Naive B cell (primary cell): ENCODE data around the gene PTPRC. TPM values are rescaled to one million over a fixed set of nuclear protein-coding genes. Genes with fewer than 3 reads are reported as not detected.

Source experiments
- ATAC-seq, 2 donors: fragments of 150-1000 bp; cut with Tn5 transposase; 2 replicates each; pipeline ENCODE4 v1.10.0; 2021; ENCODE audit warnings: low read depth in 2 of 2, mild to moderate bottlenecking in 2 of 2, moderate library complexity in 2 of 2
- DNase-seq: peaks from one replicate; pipeline ENCODE4 v3.0.0; 2022
- H3K27ac Mint-ChIP-seq, 6 donors: one replicate each; pipeline ENCODE4 v1.8.0; 2020 to 2022; ENCODE audit warnings: mild to moderate bottlenecking in 6 of 6, mixed read lengths in 6 of 6, moderate library complexity in 5 of 6, inconsistent platforms in 2 of 6
- H3K27me3 Mint-ChIP-seq, 3 donors: one replicate each; pipeline ENCODE4 v1.8.0; 2021 to 2022; ENCODE audit warnings: mixed read lengths in 3 of 3, mild to moderate bottlenecking in 1 of 3
- H3K36me3 Mint-ChIP-seq, 2 donors: one replicate each; pipeline ENCODE4 v1.8.0; 2020 to 2022; ENCODE audit warnings: mixed read lengths in 2 of 2, inconsistent platforms in 1 of 2, mild to moderate bottlenecking in 1 of 2
- H3K4me1 Mint-ChIP-seq, 3 donors: one replicate each; pipeline ENCODE4 v1.8.0; 2020 to 2022; ENCODE audit warnings: mixed read lengths in 3 of 3, inconsistent platforms in 1 of 3, mild to moderate bottlenecking in 1 of 3, moderate library complexity in 1 of 3
- H3K4me3 Mint-ChIP-seq, 8 donors: one replicate each; pipeline ENCODE4 v1.8.0; 2020 to 2022; ENCODE audit warnings: mild to moderate bottlenecking in 8 of 8, mixed read lengths in 8 of 8, moderate library complexity in 8 of 8, inconsistent platforms in 2 of 8
- H3K9me3 Mint-ChIP-seq, 7 donors: one replicate each; pipeline ENCODE4 v1.8.0; 2020 to 2022; ENCODE audit warnings: mixed read lengths in 7 of 7, mild to moderate bottlenecking in 5 of 7, inconsistent platforms in 2 of 7, moderate library complexity in 1 of 7
- polyA plus RNA-seq, 6 donors: library from polyadenylated mRNA; unstranded; fragments of 300-500 nt; fragmentation: Illumina TruSeq; gene quantifications; one replicate each; pipeline ENCODE4 v1.2.3, GENCODE V29; 2021; ENCODE audit warnings: low read depth in 6 of 6

The PTPRC gene
- polyA plus RNA-seq, 6 donors from 2014 or later = 771 to 1,016 (median 851) TPM

DNA sequence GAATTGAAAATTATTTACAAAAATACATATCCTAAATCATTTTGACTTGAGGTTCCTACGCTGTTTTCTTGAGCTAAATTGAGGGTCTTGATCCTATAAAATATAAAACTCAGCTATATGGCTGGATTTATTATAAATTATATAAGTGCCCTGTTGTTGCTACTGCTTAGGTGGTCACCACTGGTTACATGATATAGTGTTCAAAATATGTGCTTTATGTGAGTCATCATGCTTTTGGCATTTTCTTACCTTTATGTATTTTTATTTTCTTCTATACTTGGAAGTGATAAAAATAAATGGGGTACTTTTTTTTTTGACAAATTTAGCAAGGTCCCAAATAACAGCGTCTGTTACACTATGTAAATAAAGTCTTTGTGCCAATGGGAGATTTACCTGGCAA, 31.1 kb upstream of the PTPRC start:
- ATAC-seq (no peak), DNase-seq (no peak)
- peaks cover 0 to 4% (median 3%) of the 10 kb centered on the region in 7 donors for H3K9me3 Mint-ChIP-seq
- H3K4me1 Mint-ChIP-seq = peaks cover 33 to 49% (median 38%) of the 10 kb centered on the region in 3 donors
- H3K27me3 Mint-ChIP-seq = no peaks in the 10 kb centered on the region
- no peaks in the 10 kb centered on the region for H3K36me3 Mint-ChIP-seq
- no peak overlapping the region for H3K4me3 Mint-ChIP-seq
- H3K27ac Mint-ChIP-seq = no peak overlapping the region

DNA sequence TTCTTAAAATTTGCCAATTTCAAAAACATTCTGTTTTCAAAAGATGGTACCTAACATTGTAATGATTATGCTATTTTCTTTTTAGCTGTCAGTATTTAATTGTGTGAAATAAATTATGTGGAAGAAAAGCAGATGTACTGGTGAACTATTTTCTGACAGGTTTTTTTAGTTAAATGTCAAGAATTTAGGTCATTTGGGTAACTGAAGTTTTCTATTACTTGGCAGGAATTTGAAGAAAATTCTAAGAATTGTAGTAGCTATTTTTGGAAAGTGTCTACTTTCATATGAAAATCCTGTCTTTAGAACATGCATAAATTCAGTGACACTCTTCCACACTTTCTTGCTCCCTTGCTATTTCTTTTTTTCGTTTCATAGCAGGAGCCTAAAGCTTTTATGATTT, 28.5 kb upstream of the PTPRC start:
- H3K27me3 Mint-ChIP-seq = no peaks in the 10 kb centered on the region
- peaks cover 38 to 57% (median 41%) of the 10 kb centered on the region in 3 donors for H3K4me1 Mint-ChIP-seq
- no peak for DNase-seq
- peaks cover 0 to 2% (median 0%) of the 10 kb centered on the region in 7 donors for H3K9me3 Mint-ChIP-seq
- H3K4me3 Mint-ChIP-seq = no peak overlapping the region
- ATAC-seq = no peak
- no peaks in the 10 kb centered on the region for H3K36me3 Mint-ChIP-seq
- peak overlapping the region in 4 of 6 donors; percentile 16 to 75 (median 44) for H3K27ac Mint-ChIP-seq

DNA sequence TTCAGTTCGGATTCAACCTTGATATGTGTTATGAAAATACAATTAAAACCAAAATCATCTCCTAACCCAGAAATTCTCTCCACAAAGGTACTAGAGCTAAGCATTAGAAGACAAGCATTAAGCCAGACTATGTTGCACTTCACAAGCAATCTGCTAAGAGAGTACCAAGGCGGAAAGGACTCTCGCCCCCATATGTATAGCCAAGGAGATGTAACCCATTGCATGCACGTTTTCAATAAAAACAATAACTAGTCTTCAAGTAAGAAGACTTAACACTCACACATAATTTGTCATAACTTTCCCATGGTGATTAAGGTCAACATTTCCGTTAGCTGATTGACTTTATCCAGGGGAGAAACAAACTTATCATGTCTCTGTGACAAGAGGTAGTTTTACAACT, 27.6 kb upstream of the PTPRC start:
- DNase-seq = no peak
- Mint-ChIP-seq H3K4me3 (no peak overlapping the region), H3K27ac (peak overlapping the region in 4 of 6 donors; percentile 16 to 75 (median 34))

DNA sequence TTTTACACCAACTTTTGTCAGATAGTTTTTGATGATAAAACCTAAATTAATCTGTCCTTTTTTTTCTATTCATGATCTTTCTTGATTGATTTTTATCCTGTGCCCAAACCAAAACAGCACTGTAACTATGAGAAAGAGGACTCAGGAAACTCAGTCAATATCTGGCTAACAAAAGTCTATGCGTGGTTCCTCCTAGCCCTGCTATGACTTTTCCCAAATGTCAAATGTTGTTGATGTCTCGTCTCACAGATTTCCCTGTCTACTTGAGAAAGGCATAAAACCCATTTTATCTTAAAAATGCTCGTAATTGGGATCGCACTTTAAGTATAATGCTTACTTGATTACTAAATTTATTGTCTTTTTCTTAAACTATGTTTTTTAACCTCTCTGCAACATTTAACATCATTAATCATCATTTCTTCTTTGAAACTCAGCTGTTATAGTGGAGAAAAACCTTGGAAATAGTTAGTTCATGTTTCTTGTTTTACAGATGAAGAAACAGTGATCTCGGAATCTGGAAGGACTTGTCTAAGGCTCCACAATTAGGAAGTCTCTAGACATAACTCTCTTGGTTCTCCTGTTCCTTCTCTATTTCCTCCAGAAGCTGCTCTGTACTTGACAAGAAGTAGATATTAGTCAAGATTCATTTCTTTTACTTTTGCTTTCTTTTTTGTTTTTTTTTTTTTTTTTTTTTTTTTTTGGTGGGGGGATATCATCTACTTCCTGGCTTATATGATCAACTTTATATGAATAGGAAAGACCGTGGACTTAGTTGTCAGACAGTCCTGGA, 26.2 kb upstream of the PTPRC start:
- peaks cover 45 to 58% (median 54%) of the 10 kb centered on the region in 3 donors for H3K4me1 Mint-ChIP-seq
- ATAC-seq (peak; percentile 80 to 84), DNase-seq (peak; percentile 29)
- no peaks in the 10 kb centered on the region for H3K27me3 Mint-ChIP-seq
- H3K27ac Mint-ChIP-seq = peak overlapping the region; percentile 88 to 97 (median 94)
- no peaks in the 10 kb centered on the region for H3K36me3 Mint-ChIP-seq
- H3K9me3 Mint-ChIP-seq = peaks cover 0 to 5% (median 0%) of the 10 kb centered on the region in 7 donors
- H3K4me3 Mint-ChIP-seq = peak overlapping the region; percentile 62 to 85 (median 75)

More for the DNA sequence above, 27.6 kb upstream of the PTPRC start:
- Mint-ChIP-seq H3K9me3 (peaks cover 0 to 2% (median 0%) of the 10 kb centered on the region in 7 donors), H3K27me3 (no peaks in the 10 kb centered on the region), H3K4me1 (peaks cover 38 to 57% (median 47%) of the 10 kb centered on the region in 3 donors), H3K36me3 (no peaks in the 10 kb centered on the region)
- no peak for ATAC-seq

DNA sequence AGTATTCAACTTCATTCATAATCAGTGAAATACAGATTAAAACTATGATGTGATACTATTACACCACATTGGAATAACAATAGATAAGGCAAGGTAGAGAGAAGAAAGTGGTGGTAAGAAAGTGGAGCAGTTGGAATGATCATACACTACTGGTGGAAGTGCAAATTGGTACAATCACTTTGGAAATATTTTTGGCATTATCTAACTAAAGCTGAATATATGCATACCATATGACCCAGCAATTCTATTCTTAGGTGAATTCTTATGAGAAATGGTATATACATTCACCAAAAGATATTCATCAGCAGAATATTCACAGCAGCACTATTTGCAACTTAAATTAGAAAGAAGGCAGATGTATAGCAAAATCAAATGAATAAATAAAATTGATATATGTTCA, 21.4 kb upstream of the PTPRC start:
- ATAC-seq (no peak), DNase-seq (no peak)
- Mint-ChIP-seq H3K27ac (peak overlapping the region in 4 of 6 donors; percentile 62 to 91 (median 64)), H3K9me3 (peaks cover 0 to 5% (median 0%) of the 10 kb centered on the region in 7 donors), H3K4me3 (peak overlapping the region in 1 of 8 donors; percentile 23), H3K4me1 (peaks cover 52 to 79% (median 68%) of the 10 kb centered on the region in 3 donors), H3K36me3 (no peaks in the 10 kb centered on the region), H3K27me3 (no peaks in the 10 kb centered on the region)

DNA sequence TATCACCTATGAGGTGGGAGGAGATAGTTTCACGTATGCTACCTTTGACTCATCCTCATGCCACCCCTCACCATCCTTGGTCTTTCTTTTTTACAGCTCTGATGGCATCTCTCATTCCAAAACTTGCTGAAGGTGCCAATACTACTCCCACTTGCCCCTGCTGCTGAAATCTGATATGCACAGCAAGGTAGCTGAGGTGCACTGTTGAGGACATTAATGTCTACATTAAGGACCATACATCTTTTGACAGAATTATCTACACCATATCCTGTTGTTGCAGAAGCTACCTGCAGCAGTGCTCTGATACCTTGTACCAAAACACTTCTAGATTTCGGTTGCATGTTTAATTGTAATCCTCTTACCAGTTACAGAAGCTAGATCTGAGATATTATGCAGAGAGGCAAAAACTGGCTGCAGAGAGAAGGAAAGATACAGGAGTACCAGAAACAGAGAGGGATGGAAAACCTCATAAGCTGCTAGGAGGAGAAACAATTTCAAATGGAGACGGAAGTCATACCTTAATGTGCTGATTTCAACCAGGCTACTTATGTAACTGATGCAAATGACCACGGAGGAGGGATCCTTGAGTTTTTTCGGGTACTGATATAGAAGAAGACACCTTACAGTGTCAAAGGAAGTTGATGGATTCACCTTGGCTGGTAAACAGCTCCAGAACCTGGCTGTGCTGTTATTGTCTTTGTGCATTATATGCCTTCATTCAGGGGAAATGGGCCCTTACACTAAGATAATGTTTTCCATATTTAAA, 19.3 kb upstream of the PTPRC start:
- H3K9me3 Mint-ChIP-seq = peaks cover 0 to 5% (median 0%) of the 10 kb centered on the region in 7 donors
- H3K27me3 Mint-ChIP-seq = no peaks in the 10 kb centered on the region
- no peaks in the 10 kb centered on the region for H3K36me3 Mint-ChIP-seq
- H3K4me3 Mint-ChIP-seq = peak overlapping the region; percentile 0 to 91 (median 72)
- peaks cover 52 to 75% (median 73%) of the 10 kb centered on the region in 3 donors for H3K4me1 Mint-ChIP-seq
- DNase-seq (no peak), ATAC-seq (no peak)
- H3K27ac Mint-ChIP-seq = peak overlapping the region; percentile 37 to 100 (median 95)

DNA sequence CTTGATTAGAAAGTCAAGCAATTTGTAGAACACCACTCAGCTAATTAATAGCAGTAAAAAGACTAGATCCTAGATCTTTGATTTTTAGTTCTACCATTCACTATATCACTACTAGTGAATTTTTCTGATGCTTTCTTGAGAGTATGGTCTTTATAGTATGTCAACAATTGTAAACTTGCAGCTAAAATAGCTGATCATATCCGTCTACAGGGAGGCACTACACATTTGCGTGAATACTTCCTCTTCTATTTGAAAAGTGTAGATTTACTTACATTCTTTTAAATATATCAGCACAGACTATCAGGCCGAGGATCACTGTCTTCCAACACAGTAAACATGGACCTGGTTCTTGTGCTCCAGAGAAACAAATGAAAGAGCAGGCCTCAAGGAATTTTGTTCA, 18.6 kb upstream of the PTPRC start:
- no peaks in the 10 kb centered on the region for H3K36me3 Mint-ChIP-seq
- peaks cover 0 to 5% (median 0%) of the 10 kb centered on the region in 7 donors for H3K9me3 Mint-ChIP-seq
- H3K4me3 Mint-ChIP-seq = peak overlapping the region; percentile 78 to 94 (median 84)
- ATAC-seq (no peak), DNase-seq (no peak)
- H3K27me3 Mint-ChIP-seq = no peaks in the 10 kb centered on the region
- peaks cover 54 to 75% (median 74%) of the 10 kb centered on the region in 3 donors for H3K4me1 Mint-ChIP-seq
- H3K27ac Mint-ChIP-seq = peak overlapping the region; percentile 91 to 100 (median 99)

DNA sequence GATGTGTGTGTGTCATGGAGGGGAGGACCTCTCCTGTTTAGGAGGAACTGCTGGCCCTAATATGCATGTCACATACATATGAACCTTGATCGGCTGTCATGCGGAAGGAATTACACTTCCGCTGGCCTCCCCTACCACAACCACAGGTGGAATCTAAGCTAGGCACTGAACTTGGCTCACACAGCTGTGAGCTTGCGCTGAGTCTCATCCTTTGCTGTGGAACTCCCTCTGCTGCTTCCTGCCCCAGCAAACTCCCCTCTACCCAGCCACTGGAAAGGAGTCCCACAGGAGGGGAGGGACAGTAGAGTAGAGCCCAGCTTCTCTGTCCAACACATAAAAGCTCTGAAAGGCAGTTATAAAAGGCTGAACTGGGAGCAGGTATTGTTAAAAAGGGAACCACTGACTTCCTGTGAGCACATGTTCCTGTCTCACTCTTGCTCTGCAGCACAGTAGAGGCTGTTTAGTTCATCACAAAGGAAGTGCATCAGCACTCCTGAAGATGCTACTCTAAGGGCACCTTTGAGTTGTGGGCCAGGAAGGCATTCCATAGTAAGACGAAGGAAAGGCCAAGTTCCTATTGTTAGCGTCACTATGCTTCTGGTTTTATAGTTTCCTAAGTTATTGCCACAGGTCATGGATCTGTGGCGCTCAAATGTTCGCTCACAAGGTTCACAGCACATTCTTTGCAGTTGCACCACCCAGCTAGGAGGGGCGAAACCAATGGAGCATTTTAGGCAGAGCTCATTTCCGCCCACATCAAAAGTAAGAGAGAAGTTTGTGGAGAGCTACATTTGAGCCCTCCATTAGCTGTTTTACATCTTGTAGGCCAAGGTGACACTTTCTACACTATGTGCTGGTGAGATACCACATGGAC, 17.7 kb upstream of the PTPRC start:
- DNase-seq = peak; percentile 89
- peak; percentile 68 to 72 for ATAC-seq
- H3K4me3 Mint-ChIP-seq = peak overlapping the region; percentile 78 to 94 (median 84)
- H3K4me1 Mint-ChIP-seq = peaks cover 59 to 76% (median 72%) of the 10 kb centered on the region in 3 donors
- H3K36me3 Mint-ChIP-seq = peaks cover under 1 to 3% of the 10 kb centered on the region in 2 donors
- peaks cover 0 to 7% (median 0%) of the 10 kb centered on the region in 7 donors for H3K9me3 Mint-ChIP-seq
- peak overlapping the region; percentile 91 to 100 (median 99) for H3K27ac Mint-ChIP-seq
- no peaks in the 10 kb centered on the region for H3K27me3 Mint-ChIP-seq

DNA sequence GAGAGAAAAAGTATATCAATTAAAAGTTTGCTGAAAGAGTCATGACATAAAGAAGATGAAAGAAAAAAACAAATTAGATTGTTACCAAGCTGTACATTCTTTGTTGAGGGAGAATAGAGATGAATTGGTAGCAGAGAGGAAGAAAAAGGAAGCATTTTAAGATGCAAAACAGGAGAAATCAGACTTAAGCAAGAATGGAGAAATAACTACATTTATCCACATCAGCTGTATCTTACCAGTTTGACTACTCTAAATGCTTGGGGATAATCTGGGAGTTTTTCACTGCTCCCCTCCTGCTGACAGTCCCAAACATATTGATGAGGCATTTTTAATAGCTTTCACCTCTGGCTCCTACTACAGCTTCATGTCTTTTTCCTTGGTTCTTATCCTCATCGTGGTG, 16.8 kb upstream of the PTPRC start:
- peak overlapping the region; percentile 78 to 94 (median 84) for H3K4me3 Mint-ChIP-seq
- ATAC-seq = no peak
- H3K4me1 Mint-ChIP-seq = peaks cover 68 to 84% (median 79%) of the 10 kb centered on the region in 3 donors
- H3K27ac Mint-ChIP-seq = peak overlapping the region; percentile 91 to 100 (median 99)
- DNase-seq = no peak
- H3K9me3 Mint-ChIP-seq = peaks cover 0 to 12% (median 0%) of the 10 kb centered on the region in 7 donors
- H3K27me3 Mint-ChIP-seq = no peaks in the 10 kb centered on the region
- H3K36me3 Mint-ChIP-seq = peaks cover 5 to 9% of the 10 kb centered on the region in 2 donors

DNA sequence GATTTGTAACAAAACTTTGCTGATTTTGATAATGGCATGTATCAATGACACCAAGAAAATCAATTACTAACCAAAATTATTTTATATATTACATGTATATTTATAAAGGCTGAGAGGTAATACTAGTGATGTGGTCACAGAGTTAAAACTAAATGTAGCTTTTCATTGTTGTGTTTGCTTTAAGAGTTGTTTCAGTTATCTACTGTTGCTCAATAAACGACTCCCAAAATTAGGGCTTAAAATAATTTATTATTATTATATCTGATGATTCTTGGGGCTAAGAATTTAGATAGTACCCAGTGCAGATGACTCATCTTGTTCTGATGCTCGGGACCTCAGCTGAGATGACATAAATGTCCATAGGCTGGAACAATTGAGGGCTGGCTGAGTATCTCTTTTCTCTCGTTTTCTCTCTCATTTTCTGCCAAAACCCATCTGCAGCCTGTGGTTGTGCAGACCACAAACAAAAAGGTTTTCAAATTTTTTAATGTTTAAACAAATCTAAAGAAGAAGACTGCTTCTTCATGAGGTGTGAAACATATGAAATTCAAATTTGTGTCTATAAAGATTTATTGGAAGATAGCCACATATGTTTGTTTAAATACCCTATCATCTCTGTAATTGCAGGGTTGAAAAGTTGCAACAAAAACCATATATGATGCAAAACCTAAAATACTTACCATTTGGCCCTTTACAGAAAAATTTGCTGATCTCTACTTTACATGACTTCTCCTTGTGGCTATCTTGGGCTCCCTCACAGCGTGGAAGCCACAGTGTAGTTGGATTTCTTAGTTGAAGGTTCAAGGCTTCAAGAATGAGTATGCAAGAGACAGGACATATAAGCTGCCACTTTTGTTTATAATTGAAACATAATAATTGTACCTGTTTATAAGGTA, 14.8 kb upstream of the PTPRC start:
- DNase-seq (no peak), ATAC-seq (no peak)
- Mint-ChIP-seq H3K4me3 (peak overlapping the region in 6 of 8 donors; percentile 10 to 84 (median 60)), H3K27ac (peak overlapping the region; percentile 60 to 100 (median 96)), H3K4me1 (peaks cover 76 to 92% (median 88%) of the 10 kb centered on the region in 3 donors), H3K27me3 (no peaks in the 10 kb centered on the region), H3K36me3 (peaks cover 5 to 9% of the 10 kb centered on the region in 2 donors), H3K9me3 (peaks cover 0 to 7% (median 0%) of the 10 kb centered on the region in 7 donors)

DNA sequence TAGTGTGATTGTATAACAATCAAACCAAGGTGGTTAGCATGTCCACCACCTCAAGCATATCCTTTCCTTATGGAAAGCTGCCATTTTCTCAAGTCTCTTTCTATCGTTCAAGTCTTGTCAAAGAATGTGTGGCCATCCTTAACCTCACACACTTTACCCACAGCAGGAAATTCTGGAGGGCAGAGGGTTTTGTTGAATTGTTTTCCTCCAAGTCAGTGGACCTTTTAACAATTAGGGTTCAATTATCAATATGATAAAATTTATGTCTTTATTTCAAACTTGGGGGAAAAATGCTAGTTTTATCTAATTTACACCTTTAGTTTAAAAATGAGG, 14.2 kb upstream of the PTPRC start:
- Mint-ChIP-seq H3K27ac (peak overlapping the region; percentile 60 to 93 (median 90)), H3K27me3 (no peaks in the 10 kb centered on the region), H3K4me1 (peaks cover 76 to 92% (median 88%) of the 10 kb centered on the region in 3 donors), H3K9me3 (peaks cover 0 to 7% (median 0%) of the 10 kb centered on the region in 7 donors), H3K4me3 (peak overlapping the region in 5 of 8 donors; percentile 18 to 69 (median 40)), H3K36me3 (peaks cover 5 to 9% of the 10 kb centered on the region in 2 donors)
- no peak for DNase-seq
- no peak for ATAC-seq
